ENCODE data around the gene C2orf49. TPM values are rescaled to one million over a fixed set of nuclear protein-coding genes. Genes with fewer than 3 reads are reported as not detected.

The C2orf49 gene
- total and polyA plus RNA-seq, 3 experiments from 2014 or later, result 8.4 to 20.0 (median 19.4) TPM

DNA sequence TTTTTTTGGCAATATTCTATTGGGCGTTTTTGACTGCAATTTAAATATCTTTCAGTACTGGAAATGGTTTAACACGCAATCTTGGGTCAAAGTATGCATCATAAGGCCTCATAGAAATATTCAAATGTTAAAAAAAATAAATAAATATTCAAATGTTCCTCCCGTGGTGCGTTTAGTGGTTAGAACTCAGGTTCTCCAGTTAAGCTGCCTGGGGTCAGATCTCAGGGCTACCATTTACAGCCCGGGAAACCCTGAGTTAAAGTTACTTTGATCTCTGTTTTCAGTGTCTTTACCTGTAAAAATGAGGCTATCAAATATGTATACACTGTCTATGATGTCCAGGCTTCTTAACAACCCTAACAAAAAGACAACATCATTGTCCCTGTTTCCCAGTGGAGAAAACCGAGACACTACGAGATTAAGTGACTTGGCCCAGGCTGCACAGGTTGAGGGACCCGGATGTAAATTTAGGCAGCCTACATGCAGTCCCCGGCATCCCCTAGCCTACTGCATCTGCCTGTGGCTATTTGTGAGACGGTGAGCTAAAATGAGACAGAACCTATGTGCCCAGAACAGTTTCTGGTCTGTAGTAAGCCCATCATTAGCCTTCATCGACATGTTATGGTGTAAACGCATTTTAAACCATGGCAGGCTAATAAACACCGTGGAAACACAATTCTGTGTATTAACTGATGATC is 59.8 kb downstream of the C2orf49 start:
- peaks cover 6% of the 10 kb centered on the region for H3K27me3 ChIP-seq (ENCODE audit: insufficient read depth, low read length, poor library complexity, severe bottlenecking)
- CTCF ChIA-PET, result interaction anchor here (1.5 kb wide), 1 partner anchor 69 kb away, joined by 3 read pairs; no protein-coding TSS in a partner anchor
- H3K9me3 ChIP-seq (ENCODE audit: low read length), result no peaks in the 10 kb centered on the region
- H3K27ac Mint-ChIP-seq, result no peak overlapping the region
- DNase-seq, result no peak
- H3K36me3 ChIP-seq (ENCODE audit: insufficient read depth, low read length), result no peaks in the 10 kb centered on the region
- H3K4me1 ChIP-seq (ENCODE audit: insufficient read depth, low read length), result peaks cover 12% of the 10 kb centered on the region
- no peaks in the 10 kb centered on the region for H3K9me3 Mint-ChIP-seq
- H3K27me3 Mint-ChIP-seq, result peaks cover 11 to 38% of the 10 kb centered on the region in 2 donors
- H3K36me3 Mint-ChIP-seq, result no peaks in the 10 kb centered on the region
- H3K4me1 Mint-ChIP-seq, result peaks cover 4 to 8% (median 5%) of the 10 kb centered on the region in 3 donors
- POLR2A ChIA-PET, result no interaction called here
- H3K4me3 Mint-ChIP-seq, result peak overlapping the region in 2 of 7 donors; percentile 46 to 58
- no peak overlapping the region for H3K4me3 ChIP-seq (ENCODE audit: low read length)
- H3K27ac ChIP-seq (ENCODE audit: low read depth, low read length), result no peak overlapping the region

DNA sequence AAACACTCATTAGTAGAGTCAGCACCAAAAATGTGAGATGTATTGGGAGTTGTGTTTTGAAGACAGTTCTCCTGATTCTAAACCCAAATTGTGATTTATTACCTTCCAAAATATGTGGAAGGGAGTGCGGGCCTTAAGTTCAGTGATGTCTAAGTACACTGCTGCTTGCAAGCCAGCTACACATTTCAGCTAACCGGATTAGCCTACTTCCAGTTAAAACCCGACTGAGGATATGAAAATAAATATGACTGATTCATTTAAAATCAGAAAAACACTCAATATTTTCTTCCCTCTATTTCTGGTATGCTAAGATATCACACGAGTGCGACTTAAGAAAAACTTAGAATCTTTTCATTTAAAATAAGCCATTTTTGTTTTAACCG is 60.6 kb downstream of the C2orf49 start:
- H3K27ac Mint-ChIP-seq, result peak overlapping the region in 1 of 8 donors; percentile 85
- H3K4me1 ChIP-seq (ENCODE audit: insufficient read depth, low read length), result peaks cover 12% of the 10 kb centered on the region
- ChIA-PET CTCF (interaction anchor here (1.2 to 1.5 kb wide), 3 partner anchors 8 to 121 kb away, joined by 3 to 7 read pairs (median 3); no protein-coding TSS in a partner anchor), POLR2A (interaction anchor here (0.8 kb wide), 1 partner anchor 12 kb away, joined by 3 read pairs; no protein-coding TSS in a partner anchor)
- H3K36me3 ChIP-seq (ENCODE audit: insufficient read depth, low read length), result no peaks in the 10 kb centered on the region
- H3K9me3 ChIP-seq (ENCODE audit: low read length), result no peaks in the 10 kb centered on the region
- H3K27ac ChIP-seq (ENCODE audit: low read depth, low read length), result peak overlapping the region; percentile 54
- no peak for DNase-seq
- H3K4me1 Mint-ChIP-seq, result peaks cover 4 to 8% (median 5%) of the 10 kb centered on the region in 3 donors
- peak overlapping the region; percentile 74 for H3K4me3 ChIP-seq (ENCODE audit: low read length)
- peaks cover 11 to 42% of the 10 kb centered on the region in 2 donors for H3K27me3 Mint-ChIP-seq
- peak overlapping the region; percentile 58 to 89 (median 83) for H3K4me3 Mint-ChIP-seq
- H3K27me3 ChIP-seq (ENCODE audit: insufficient read depth, low read length, poor library complexity, severe bottlenecking), result peaks cover 6% of the 10 kb centered on the region
- H3K36me3 Mint-ChIP-seq, result no peaks in the 10 kb centered on the region
- H3K9me3 Mint-ChIP-seq, result no peaks in the 10 kb centered on the region

DNA sequence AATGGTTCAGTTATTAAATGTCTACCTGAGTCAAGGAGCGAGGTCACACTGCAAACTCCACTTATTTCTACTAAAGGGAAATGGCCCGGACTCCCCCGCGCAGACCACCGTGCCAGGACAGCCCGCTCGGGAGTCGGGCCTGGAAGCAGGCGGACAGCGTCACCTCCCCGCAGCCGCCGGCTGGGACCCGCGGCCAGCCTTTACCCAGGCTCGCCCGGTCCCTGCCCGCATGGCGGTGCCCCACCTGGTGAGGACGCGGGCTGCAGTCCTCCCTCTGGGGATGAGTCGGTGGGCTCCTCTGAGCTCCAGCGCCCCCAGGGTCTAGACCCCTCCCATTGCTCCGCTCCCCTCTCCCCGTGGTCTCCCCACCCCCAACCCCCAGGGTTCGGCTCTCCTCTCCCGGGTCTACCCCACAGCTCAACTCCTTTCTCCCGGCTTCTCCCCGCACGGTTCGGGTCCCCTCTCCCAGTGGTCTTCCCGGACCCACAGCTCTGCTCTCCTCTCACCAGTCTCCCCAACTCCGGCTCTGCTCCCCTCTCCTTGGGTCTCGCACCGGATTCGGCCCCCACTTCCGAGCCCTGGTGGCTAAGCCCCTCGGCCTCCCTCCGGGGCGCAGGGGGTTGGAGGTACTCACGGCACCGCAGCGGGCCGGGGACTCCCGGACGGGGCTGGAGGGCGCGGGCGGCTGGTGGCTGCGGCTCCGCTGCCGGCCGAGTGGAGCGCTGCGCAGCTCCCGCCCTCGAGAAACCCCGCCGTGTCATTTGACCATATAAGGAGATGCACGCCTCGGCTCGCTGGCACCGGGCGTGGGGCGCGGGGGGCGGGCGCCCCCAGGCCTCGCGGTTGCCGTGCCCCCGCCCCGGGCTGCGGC is 61.2 kb downstream of the C2orf49 start, which contains the start of gene FHL2:
TSS of gene FHL2 (minus strand) at position 716 of the 871 bp plus-strand sequence. CDS start 12,535 bp downstream, outside the sequence.
- Histone ChIP-seq H3K4me1 (ENCODE audit: insufficient read depth, low read length) (peaks cover 12% of the 10 kb centered on the region), H3K9me3 (ENCODE audit: low read length) (no peaks in the 10 kb centered on the region), H3K27me3 (ENCODE audit: insufficient read depth, low read length, poor library complexity, severe bottlenecking) (peaks cover 6% of the 10 kb centered on the region), H3K36me3 (ENCODE audit: insufficient read depth, low read length) (no peaks in the 10 kb centered on the region), H3K4me3 (ENCODE audit: low read length) (peak within 1 kb of the TSS; percentile 74), H3K27ac (ENCODE audit: low read depth, low read length) (peak within 1 kb of the TSS; percentile 54)
- H3K27ac Mint-ChIP-seq, result peak within 1 kb of the TSS in 3 of 8 donors; percentile 12 to 85 (median 85)
- no peaks in the 10 kb centered on the region for H3K36me3 Mint-ChIP-seq
- peak; percentile 47 to 80 (median 61) for DNase-seq
- no peaks in the 10 kb centered on the region for H3K9me3 Mint-ChIP-seq
- H3K27me3 Mint-ChIP-seq, result peaks cover 8 to 45% of the 10 kb centered on the region in 2 donors
- POLR2A ChIA-PET, result interaction anchor here (0.8 kb wide), 1 partner anchor 12 kb away, joined by 3 read pairs; no protein-coding TSS in a partner anchor
- peak within 1 kb of the TSS; percentile 58 to 89 (median 83) for H3K4me3 Mint-ChIP-seq
- H3K4me1 Mint-ChIP-seq, result peaks cover 4 to 8% (median 5%) of the 10 kb centered on the region in 3 donors
- CTCF ChIA-PET, result interaction anchor here (1.2 to 1.5 kb wide), 4 partner anchors 9 to 120 kb away, joined by 3 to 7 read pairs (median 3); no protein-coding TSS in a partner anchor

Other genes with a start within 250 kb of the C2orf49 start
- not detected for gene GPR45, start 95.8 kb upstream of the C2orf49 start, total RNA-seq
- gene GPR45, start 95.8 kb upstream of the C2orf49 start, polyA plus RNA-seq, result not detected
- 10 to 100 TPM; 30.8 to 32.1 TPM for gene TGFBRAP1, start 7.8 kb upstream of the C2orf49 start, total RNA-seq
- gene TGFBRAP1, start 7.8 kb upstream of the C2orf49 start, polyA plus RNA-seq, result 30.8 TPM
- gene FHL2, start 61.5 kb downstream of the C2orf49 start, total RNA-seq, result 1 to 10 TPM; 3.3 to 3.5 TPM
- gene FHL2, start 61.5 kb downstream of the C2orf49 start, polyA plus RNA-seq, result 0.69 TPM

Measured in CD8-positive, alpha-beta memory T cell (primary cell).